Measurements from ENCODE around the gene ADGRB3.

DNA sequence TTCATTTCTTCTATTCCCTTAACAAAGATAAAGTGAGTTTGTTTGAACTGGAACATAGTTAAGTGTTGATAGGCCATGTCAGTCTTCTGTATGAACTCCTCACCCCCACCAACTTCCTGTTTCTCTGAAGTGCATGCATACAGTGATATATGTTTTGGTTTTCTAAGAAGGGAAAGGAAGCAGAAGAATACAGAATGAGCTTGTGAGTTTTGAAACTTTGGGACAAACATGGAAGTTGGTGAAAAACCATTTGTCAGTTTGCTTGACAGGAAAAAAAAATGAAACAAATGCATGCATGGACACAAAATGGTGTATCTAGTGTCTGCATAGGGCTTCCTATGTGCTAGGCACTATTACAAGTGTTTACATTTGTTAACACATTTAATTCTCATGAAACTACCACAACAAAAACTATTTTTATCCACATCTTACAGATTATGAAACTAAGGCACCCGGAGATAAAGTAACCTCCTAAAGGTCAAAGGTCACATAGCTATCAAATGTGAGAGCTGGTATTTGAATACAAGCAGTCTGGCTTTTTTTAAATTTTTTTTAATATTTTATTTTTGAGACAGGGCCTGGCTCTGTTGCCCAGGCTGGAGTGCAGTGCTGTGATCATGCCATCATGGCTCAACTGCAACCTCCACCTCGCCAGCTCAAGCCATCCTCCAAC is 105.9 kb downstream of the ADGRB3 start:
- TF ChIP-seq, protein P1, sequence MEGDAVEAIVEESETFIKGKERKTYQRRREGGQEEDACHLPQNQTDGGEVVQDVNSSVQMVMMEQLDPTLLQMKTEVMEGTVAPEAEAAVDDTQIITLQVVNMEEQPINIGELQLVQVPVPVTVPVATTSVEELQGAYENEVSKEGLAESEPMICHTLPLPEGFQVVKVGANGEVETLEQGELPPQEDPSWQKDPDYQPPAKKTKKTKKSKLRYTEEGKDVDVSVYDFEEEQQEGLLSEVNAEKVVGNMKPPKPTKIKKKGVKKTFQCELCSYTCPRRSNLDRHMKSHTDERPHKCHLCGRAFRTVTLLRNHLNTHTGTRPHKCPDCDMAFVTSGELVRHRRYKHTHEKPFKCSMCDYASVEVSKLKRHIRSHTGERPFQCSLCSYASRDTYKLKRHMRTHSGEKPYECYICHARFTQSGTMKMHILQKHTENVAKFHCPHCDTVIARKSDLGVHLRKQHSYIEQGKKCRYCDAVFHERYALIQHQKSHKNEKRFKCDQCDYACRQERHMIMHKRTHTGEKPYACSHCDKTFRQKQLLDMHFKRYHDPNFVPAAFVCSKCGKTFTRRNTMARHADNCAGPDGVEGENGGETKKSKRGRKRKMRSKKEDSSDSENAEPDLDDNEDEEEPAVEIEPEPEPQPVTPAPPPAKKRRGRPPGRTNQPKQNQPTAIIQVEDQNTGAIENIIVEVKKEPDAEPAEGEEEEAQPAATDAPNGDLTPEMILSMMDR (IDR thresholded peaks at IDR 0.05), result no peak
- TF ChIP-seq EP300 (IDR thresholded peaks at IDR 0.05), result no peak
